ENCODE data around the gene SELENOO.
"Not testable (repeated sequence)": the region's sequence is repeated elsewhere in the genome, so short reads cannot be mapped to it uniquely, and the experiment has no call there.

The SELENOO gene

GRCh38 chr22:50200461-50201190, at the start of gene SELENOO:
TSS of gene SELENOO (plus strand) at chr22:50201011. CDS start at chr22:50201037, 26 bp downstream.
- DNase-seq: peak; percentile 86 to 92

- DNase-seq: no peak
These were observed 49.0 kb upstream of the SELENOO start for GRCh38 chr22:50151571-50152537.

- no peak for DNase-seq
These were observed 47.6 kb upstream of the SELENOO start for GRCh38 chr22:50153056-50153755.

GRCh38 chr22:50153756-50154140, 47.1 kb upstream of the SELENOO start:
- no peak for DNase-seq

GRCh38 chr22:50157709-50158375, 43.0 kb upstream of the SELENOO start:
- DNase-seq: no peak

- no peak for DNase-seq
These were observed 39.9 kb upstream of the SELENOO start for GRCh38 chr22:50160947-50161346.

- no peak for DNase-seq
These were observed 39.1 kb upstream of the SELENOO start for GRCh38 chr22:50161508-50162390.

GRCh38 chr22:50162391-50162956, 38.3 kb upstream of the SELENOO start:
- DNase-seq: no peak

GRCh38 chr22:50165436-50166123, 35.2 kb upstream of the SELENOO start:
- no peak for DNase-seq

GRCh38 chr22:50167689-50168489, 32.9 kb upstream of the SELENOO start:
- no peak for DNase-seq

GRCh38 chr22:50168490-50169180, 32.2 kb upstream of the SELENOO start:
- DNase-seq: not testable (repeated sequence)

- no peak for DNase-seq
These were observed 31.5 kb upstream of the SELENOO start for GRCh38 chr22:50169181-50169759.

GRCh38 chr22:50169774-50170341, 31.0 kb upstream of the SELENOO start:
- peak; percentile 39 to 53 for DNase-seq

- DNase-seq: no peak
These were observed 30.1 kb upstream of the SELENOO start, which contains the start of gene PANX2 for GRCh38 chr22:50170453-50171318. TSS of gene PANX2 (plus strand) at chr22:50170731. CDS start at chr22:50170731, 0 bp downstream.

- DNase-seq: no peak
These were observed 29.4 kb upstream of the SELENOO start for GRCh38 chr22:50171319-50171964.

- no peak for DNase-seq
These were observed 28.8 kb upstream of the SELENOO start for GRCh38 chr22:50171965-50172421.

Data from activated CD4-positive, alpha-beta T cell treated with anti-CD3 and anti-CD28 coated beads for 4 hours (primary cell).